ENCODE data around the gene LRP11. TPM values are rescaled to one million over a fixed set of nuclear protein-coding genes. Genes with fewer than 3 reads are reported as not detected.

LRP11 gene
- total and polyA plus RNA-seq, 4 donors = 15.8 to 39.5 (median 26.5) TPM

GRCh38 chr6:149869275-149869892 lies 5.2 kb upstream of the LRP11 start:
- Histone ChIP-seq H3K36me3 (ENCODE audit: control insufficient read depth in 4 of 4, insufficient read depth in 4 of 4, low read length in 4 of 4) (no peaks in the 10 kb centered on the region), H3K27ac (ENCODE audit: low read depth in 1 of 2, low read length in 1 of 2) (no peak overlapping the region), H3K4me3 (no peak overlapping the region), H3K27me3 (ENCODE audit: control insufficient read depth in 3 of 3, insufficient read depth in 3 of 3, low read length in 2 of 3) (no peaks in the 10 kb centered on the region), H3K9me3 (ENCODE audit: control insufficient read depth in 4 of 4, insufficient read depth in 3 of 4, low read length in 3 of 4) (no peaks in the 10 kb centered on the region), H3K9ac (ENCODE audit: insufficient read depth in 1 of 2, low read length in 2 of 2) (no peak overlapping the region), H3K4me1 (ENCODE audit: control insufficient read depth in 5 of 5, insufficient read depth in 5 of 5, low read length in 5 of 5) (no peaks in the 10 kb centered on the region)
- TF ChIP-seq CTCF (IDR thresholded peaks at IDR 0.05; ENCODE audit: control extremely low read depth, extremely low read depth) = no peak
- WGBS, 2 donors = 59 to 68% methylated on average over 10 of the region's 10 CpGs
- no peak for ATAC-seq (ENCODE audit: insufficient read depth, low FRiP score)
- no peak for DNase-seq

GRCh38 chr6:149867876-149868640 lies 3.9 kb upstream of the LRP11 start:
- H3K4me3 ChIP-seq = no peak overlapping the region
- ATAC-seq (ENCODE audit: insufficient read depth, low FRiP score) (no peak), DNase-seq (no peak)
- no peaks in the 10 kb centered on the region for H3K36me3 ChIP-seq (ENCODE audit: control insufficient read depth in 4 of 4, insufficient read depth in 4 of 4, low read length in 4 of 4)
- no peaks in the 10 kb centered on the region for H3K27me3 ChIP-seq (ENCODE audit: control insufficient read depth in 3 of 3, insufficient read depth in 3 of 3, low read length in 2 of 3)
- no peak for TF ChIP-seq CTCF (IDR thresholded peaks at IDR 0.05; ENCODE audit: control extremely low read depth, extremely low read depth)
- no peaks in the 10 kb centered on the region for H3K4me1 ChIP-seq (ENCODE audit: control insufficient read depth in 5 of 5, insufficient read depth in 5 of 5, low read length in 5 of 5)
- H3K9me3 ChIP-seq (ENCODE audit: control insufficient read depth in 4 of 4, insufficient read depth in 3 of 4, low read length in 3 of 4) = peaks cover 0 to 2% (median 0%) of the 10 kb centered on the region in 4 donors
- WGBS, 2 donors = 55 to 65% methylated on average over 4 of the region's 4 CpGs
- H3K9ac ChIP-seq (ENCODE audit: insufficient read depth in 1 of 2, low read length in 2 of 2) = no peak overlapping the region
- H3K27ac ChIP-seq (ENCODE audit: low read depth in 1 of 2, low read length in 1 of 2) = no peak overlapping the region

GRCh38 chr6:149864578-149865535 lies 698 bp upstream of the LRP11 start:
- Histone ChIP-seq H3K36me3 (ENCODE audit: control insufficient read depth in 4 of 4, insufficient read depth in 4 of 4, low read length in 4 of 4) (no peaks in the 10 kb centered on the region), H3K9ac (ENCODE audit: insufficient read depth in 1 of 2, low read length in 2 of 2) (peak overlapping the region in 1 of 2 donors; percentile 43), H3K4me1 (ENCODE audit: control insufficient read depth in 5 of 5, insufficient read depth in 5 of 5, low read length in 5 of 5) (peaks cover 0 to 5% (median 2%) of the 10 kb centered on the region in 5 donors), H3K27ac (ENCODE audit: low read depth in 1 of 2, low read length in 1 of 2) (peak overlapping the region; percentile 87 to 92), H3K4me3 (peak overlapping the region; percentile 76), H3K9me3 (ENCODE audit: control insufficient read depth in 4 of 4, insufficient read depth in 3 of 4, low read length in 3 of 4) (peaks cover 0 to 2% (median 0%) of the 10 kb centered on the region in 4 donors), H3K27me3 (ENCODE audit: control insufficient read depth in 3 of 3, insufficient read depth in 3 of 3, low read length in 2 of 3) (no peaks in the 10 kb centered on the region)
- peak; percentile 42 for TF ChIP-seq CTCF (IDR thresholded peaks at IDR 0.05; ENCODE audit: control extremely low read depth, extremely low read depth)
- WGBS, 2 donors = 18 to 19% methylated on average over 23 of the region's 23 CpGs
- DNase-seq (peak; percentile 58 to 88 (median 85)), ATAC-seq (ENCODE audit: insufficient read depth, low FRiP score) (peak; percentile 31)

All from lung (tissue), 12 donors.